HCT116 (cell line): ENCODE results near the gene TSPEAR.

Experiments used
- CEBPB ChIP-seq: IDR thresholded peaks from 2 replicates; pipeline ENCODE4 v1.6.1; 2012; ENCODE audit warnings: low read depth
- EGR1 ChIP-seq: IDR thresholded peaks from 2 replicates; pipeline ENCODE4 v1.6.1; 2012; ENCODE audit warnings: low read depth
- EZH2 ChIP-seq: fragments of 200-600 bp; sonication (generic); IDR thresholded peaks from 2 replicates; pipeline ENCODE4 v1.6.1; 2017; ENCODE audit warnings: antibody characterized with exemption, mixed run types
- MAX ChIP-seq: IDR thresholded peaks from 2 replicates; pipeline ENCODE4 v1.6.1; 2012
- POLR2AphosphoS5 ChIP-seq: IDR thresholded peaks from 2 replicates; pipeline ENCODE4 v1.6.1; 2011; ENCODE audit warnings: mild to moderate bottlenecking, low read depth, low read length, moderate library complexity
- TCF7L2 ChIP-seq: IDR thresholded peaks from 2 replicates; pipeline ENCODE4 v1.7.0; 2011; ENCODE audit warnings: borderline replicate concordance, inconsistent platforms; ENCODE audit not compliant: insufficient read depth, insufficient read length; ENCODE audit errors: extremely low read depth
- YY1 ChIP-seq: IDR thresholded peaks from 2 replicates; pipeline ENCODE4 v1.6.1; 2011; ENCODE audit warnings: low read length, low read depth, moderate library complexity, mild to moderate bottlenecking; ENCODE audit not compliant: insufficient replicate concordance; ENCODE audit errors: extremely low read depth
- TF ChIP-seq, protein P1 (sequence below), 3 experiments: fragments of 200-600 bp in 1 of 3; sonication (generic) in 1 of 3; IDR thresholded peaks in 2 of 3; conservative IDR thresholded peaks in 1 of 3; 2 replicates each; pipeline ENCODE4 v1.5.1; 2012 to 2017; ENCODE audit warnings: low read depth in 2 of 3, low read length in 2 of 3, antibody characterized with exemption in 1 of 3, borderline replicate concordance in 1 of 3, control low read depth in 1 of 3, mild to moderate bottlenecking in 1 of 3, mixed read lengths in 1 of 3, mixed run types in 1 of 3, moderate library complexity in 1 of 3; ENCODE audit not compliant: insufficient read depth in 1 of 3
- TF ChIP-seq, protein P2 (sequence below): IDR thresholded peaks from 2 replicates; pipeline ENCODE4 v1.6.1; 2011; ENCODE audit warnings: mild to moderate bottlenecking, low read length, moderate library complexity; ENCODE audit not compliant: insufficient replicate concordance; ENCODE audit errors: extremely low read depth

DNA sequence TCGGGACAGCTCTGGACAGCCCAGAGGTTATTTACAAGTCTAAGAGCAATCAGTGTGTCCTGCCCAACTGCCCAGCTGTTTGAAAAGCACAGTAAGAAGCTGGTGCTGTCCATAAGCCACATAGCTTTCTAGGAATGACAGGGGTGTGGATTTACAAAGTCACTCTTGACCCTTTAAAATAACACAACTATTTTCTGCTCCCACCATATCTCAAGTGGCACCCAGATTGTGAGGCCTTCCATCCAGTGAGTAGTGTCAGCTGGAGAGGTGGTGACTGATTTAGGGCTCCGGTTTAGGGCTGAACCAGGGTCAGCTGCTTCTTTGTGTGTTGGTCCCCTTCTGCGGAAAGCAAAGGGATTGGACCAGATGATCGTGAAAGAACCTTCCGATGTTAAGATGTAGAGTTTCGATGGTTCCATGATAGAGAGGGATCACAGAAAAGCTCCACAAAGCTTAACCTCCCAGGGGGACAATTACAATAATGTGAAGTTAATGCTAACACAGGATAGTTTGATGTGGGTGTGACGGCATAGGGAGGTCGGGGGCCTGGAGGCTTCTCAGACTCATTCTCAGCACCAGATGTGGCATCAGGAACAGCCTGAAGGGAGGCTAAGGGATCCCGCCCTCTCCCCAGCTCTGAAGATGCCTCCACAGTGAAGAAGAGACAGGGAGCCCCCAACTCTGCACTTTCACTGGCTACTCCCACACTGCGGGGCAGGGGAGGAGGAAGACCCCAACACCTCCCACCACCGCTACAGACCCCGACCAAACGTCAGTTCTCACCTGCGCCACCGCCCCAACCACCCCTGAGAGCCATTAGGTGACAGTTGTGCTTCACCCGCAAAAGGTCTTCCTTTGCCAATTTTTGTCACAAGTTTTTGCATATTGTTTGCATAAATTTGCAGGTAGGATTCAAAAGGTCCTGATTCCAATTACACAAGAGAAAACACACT is 215.5 kb downstream of the TSPEAR start:
- TF ChIP-seq EZH2 (no peak), EGR1 (no peak), MAX (no peak), CEBPB (no peak), POLR2AphosphoS5 (no peak), YY1 (no peak), TCF7L2 (no peak)
- TF ChIP-seq, protein P1, sequence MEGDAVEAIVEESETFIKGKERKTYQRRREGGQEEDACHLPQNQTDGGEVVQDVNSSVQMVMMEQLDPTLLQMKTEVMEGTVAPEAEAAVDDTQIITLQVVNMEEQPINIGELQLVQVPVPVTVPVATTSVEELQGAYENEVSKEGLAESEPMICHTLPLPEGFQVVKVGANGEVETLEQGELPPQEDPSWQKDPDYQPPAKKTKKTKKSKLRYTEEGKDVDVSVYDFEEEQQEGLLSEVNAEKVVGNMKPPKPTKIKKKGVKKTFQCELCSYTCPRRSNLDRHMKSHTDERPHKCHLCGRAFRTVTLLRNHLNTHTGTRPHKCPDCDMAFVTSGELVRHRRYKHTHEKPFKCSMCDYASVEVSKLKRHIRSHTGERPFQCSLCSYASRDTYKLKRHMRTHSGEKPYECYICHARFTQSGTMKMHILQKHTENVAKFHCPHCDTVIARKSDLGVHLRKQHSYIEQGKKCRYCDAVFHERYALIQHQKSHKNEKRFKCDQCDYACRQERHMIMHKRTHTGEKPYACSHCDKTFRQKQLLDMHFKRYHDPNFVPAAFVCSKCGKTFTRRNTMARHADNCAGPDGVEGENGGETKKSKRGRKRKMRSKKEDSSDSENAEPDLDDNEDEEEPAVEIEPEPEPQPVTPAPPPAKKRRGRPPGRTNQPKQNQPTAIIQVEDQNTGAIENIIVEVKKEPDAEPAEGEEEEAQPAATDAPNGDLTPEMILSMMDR (IDR thresholded peaks at IDR 0.05 in 2 of 3, conservative IDR thresholded peaks at IDR 0.05 in 1 of 3; ENCODE audit: borderline replicate concordance in 1 of 3, insufficient read depth in 1 of 3, low read depth in 2 of 3, low read length in 2 of 3) = no peak
- TF ChIP-seq, protein P2, sequence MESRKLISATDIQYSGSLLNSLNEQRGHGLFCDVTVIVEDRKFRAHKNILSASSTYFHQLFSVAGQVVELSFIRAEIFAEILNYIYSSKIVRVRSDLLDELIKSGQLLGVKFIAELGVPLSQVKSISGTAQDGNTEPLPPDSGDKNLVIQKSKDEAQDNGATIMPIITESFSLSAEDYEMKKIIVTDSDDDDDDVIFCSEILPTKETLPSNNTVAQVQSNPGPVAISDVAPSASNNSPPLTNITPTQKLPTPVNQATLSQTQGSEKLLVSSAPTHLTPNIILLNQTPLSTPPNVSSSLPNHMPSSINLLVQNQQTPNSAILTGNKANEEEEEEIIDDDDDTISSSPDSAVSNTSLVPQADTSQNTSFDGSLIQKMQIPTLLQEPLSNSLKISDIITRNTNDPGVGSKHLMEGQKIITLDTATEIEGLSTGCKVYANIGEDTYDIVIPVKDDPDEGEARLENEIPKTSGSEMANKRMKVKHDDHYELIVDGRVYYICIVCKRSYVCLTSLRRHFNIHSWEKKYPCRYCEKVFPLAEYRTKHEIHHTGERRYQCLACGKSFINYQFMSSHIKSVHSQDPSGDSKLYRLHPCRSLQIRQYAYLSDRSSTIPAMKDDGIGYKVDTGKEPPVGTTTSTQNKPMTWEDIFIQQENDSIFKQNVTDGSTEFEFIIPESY = no peak
